IMR-90 (cell line): ENCODE data around the gene ACTR5. TPM values are rescaled to one million over a fixed set of nuclear protein-coding genes. Genes with fewer than 3 reads are reported as not detected.

Experiments
- ATAC-seq: fragments of 200-7000 bp; cut with Tn5 transposase; 2 replicates; pipeline ENCODE4 v1.9.1; 2020; ENCODE audit warnings: low read depth, mild to moderate bottlenecking, moderate library complexity
- BruUV-seq: library from RNA; stranded (reverse); fragments of 400-500 nt; replicated peaks from 2 replicates; lab custom pipeline; 2021; lab: Mats Ljungman, UMichigan
- CTCF ChIA-PET: fragments of 300-600 bp; formaldehyde crosslinking; extraction: SDS; loops from one replicate; lab custom pipeline; 2021; ENCODE audit warnings: antibody characterized with exemption; lab: Yijun Ruan, JAX
- POLR2A ChIA-PET: fragments of 300-600 bp; sonication (Branson Sonifier 250); formaldehyde crosslinking; loops from one replicate; lab custom pipeline; 2022; ENCODE audit warnings: antibody characterized with exemption; ENCODE audit not compliant: unreplicated experiment; lab: Charles Lee
- DNase-seq: peaks from one replicate; pipeline ENCODE4 v3.0.0; 2013
- H2AFZ ChIP-seq: replicated peaks from 2 replicates; pipeline ENCODE3; 2013; ENCODE audit warnings: low read length, mild to moderate bottlenecking; ENCODE audit not compliant: poor library complexity
- H2AK5ac ChIP-seq: 2 replicates; pipeline ENCODE4 v1.6.1; 2013; ENCODE audit warnings: low read depth, low read length, inconsistent platforms
- H2AK9ac ChIP-seq: replicated peaks from 2 replicates; pipeline ENCODE3; 2013; ENCODE audit warnings: mild to moderate bottlenecking, low read depth, low read length, moderate library complexity; ENCODE audit not compliant: poor library complexity
- H2BK120ac ChIP-seq: 2 replicates; pipeline ENCODE4 v1.6.1; 2013; ENCODE audit warnings: low read depth, low read length, inconsistent platforms
- H2BK15ac ChIP-seq: 3 replicates; pipeline ENCODE4 v1.6.1; 2013; ENCODE audit warnings: low read depth, low read length, inconsistent platforms
- H2BK20ac ChIP-seq: 2 replicates; pipeline ENCODE4 v1.6.1; 2013; ENCODE audit warnings: low read depth, mild to moderate bottlenecking, inconsistent platforms, low read length, moderate library complexity
- H2BK5ac ChIP-seq: 2 replicates; pipeline ENCODE4 v1.6.1; 2013; ENCODE audit warnings: mild to moderate bottlenecking, low read depth, low read length, inconsistent platforms; ENCODE audit not compliant: poor library complexity, severe bottlenecking
- H3K14ac ChIP-seq: replicated peaks from 2 replicates; pipeline ENCODE4 v1.6.1; 2013; ENCODE audit warnings: low read depth, low read length, inconsistent platforms
- H3K18ac ChIP-seq: 2 replicates; pipeline ENCODE4 v1.6.1; 2013; ENCODE audit warnings: low read depth, low read length, control low read depth
- H3K23ac ChIP-seq: 2 replicates; pipeline ENCODE4 v1.6.1; 2013; ENCODE audit warnings: low read depth, low read length, inconsistent platforms
- H3K27ac ChIP-seq: 2 replicates; pipeline ENCODE4 v1.5.1; 2013; ENCODE audit warnings: mild to moderate bottlenecking, control low read depth, low read length; ENCODE audit not compliant: insufficient read depth
- H3K27me3 ChIP-seq: 2 replicates; pipeline ENCODE4 v1.6.1; 2013; ENCODE audit warnings: low read length; ENCODE audit not compliant: control insufficient read depth, insufficient read depth
- H3K36me3 ChIP-seq: 2 replicates; pipeline ENCODE4 v1.6.1; 2013; ENCODE audit warnings: low read length, mixed read lengths; ENCODE audit not compliant: control insufficient read depth, insufficient read depth
- H3K4ac ChIP-seq: 2 replicates; pipeline ENCODE4 v1.6.1; 2013; ENCODE audit warnings: low read depth, low read length, inconsistent platforms
- H3K4me1 ChIP-seq: 2 replicates; pipeline ENCODE4 v1.6.1; 2013; ENCODE audit warnings: low read length, mixed read lengths; ENCODE audit not compliant: control insufficient read depth, insufficient read depth
- H3K4me2 ChIP-seq: 2 replicates; pipeline ENCODE4 v1.6.1; 2013; ENCODE audit warnings: low read depth, mild to moderate bottlenecking, control low read depth, low read length, moderate library complexity
- H3K4me3 ChIP-seq: 2 replicates; pipeline ENCODE4 v1.5.1; 2013; ENCODE audit warnings: low read depth, mild to moderate bottlenecking, control low read depth, low read length, moderate library complexity; ENCODE audit not compliant: insufficient read depth
- H3K56ac ChIP-seq: 2 replicates; pipeline ENCODE4 v1.6.1; 2013; ENCODE audit warnings: low read length, inconsistent platforms; ENCODE audit not compliant: insufficient read depth; ENCODE audit errors: extremely low read depth
- H3K79me1 ChIP-seq, 2 experiments: 2 replicates each; pipeline ENCODE4 v1.6.1; 2013; ENCODE audit warnings: low read length in 2 of 2, inconsistent platforms in 1 of 2, low read depth in 1 of 2
- H3K9ac ChIP-seq: 2 replicates; pipeline ENCODE4 v1.6.1; 2013; ENCODE audit warnings: low read depth, low read length, control low read depth
- H3K9me1 ChIP-seq: 2 replicates; pipeline ENCODE4 v1.6.1; 2013; ENCODE audit warnings: low read length, inconsistent platforms; ENCODE audit not compliant: insufficient read depth
- H3K9me3 ChIP-seq: 2 replicates; pipeline ENCODE4 v1.6.1; 2013; ENCODE audit warnings: low read length; ENCODE audit not compliant: control insufficient read depth, insufficient read depth
- H4K20me1 ChIP-seq: 2 replicates; pipeline ENCODE4 v1.6.1; 2013; ENCODE audit warnings: low read length, inconsistent platforms; ENCODE audit not compliant: insufficient read depth
- H4K5ac ChIP-seq: 2 replicates; pipeline ENCODE4 v1.6.1; 2013; ENCODE audit warnings: mild to moderate bottlenecking, low read depth, low read length, control low read depth
- H4K8ac ChIP-seq, 2 experiments: 2 replicates each; pipeline ENCODE4 v1.6.1; 2013; ENCODE audit warnings: low read depth in 2 of 2, low read length in 2 of 2, control low read depth in 1 of 2, inconsistent platforms in 1 of 2
- H4K91ac ChIP-seq: 2 replicates; pipeline ENCODE4 v1.6.1; 2013; ENCODE audit warnings: low read depth, low read length, inconsistent platforms; ENCODE audit not compliant: insufficient read depth
- CEBPB ChIP-seq: IDR thresholded peaks from 2 replicates; pipeline ENCODE4 v1.6.1; 2012; ENCODE audit warnings: low read depth, low read length, improper control_type of control experiment
- CHD1 ChIP-seq: IDR thresholded peaks from 2 replicates; pipeline ENCODE4 v1.6.1; 2012; ENCODE audit warnings: low read depth, low read length, improper control_type of control experiment
- CTCF ChIP-seq: conservative IDR thresholded peaks from 2 replicates; pipeline ENCODE4 v1.5.1; 2012; ENCODE audit warnings: mild to moderate bottlenecking, low read depth, low read length, improper control_type of control experiment
- FOS ChIP-seq: fragments of 150-350 bp; IDR thresholded peaks from 2 replicates; pipeline ENCODE4 v1.6.1; 2016; ENCODE audit warnings: low read depth, low read length
- MAFK ChIP-seq: IDR thresholded peaks from 2 replicates; pipeline ENCODE4 v1.6.1; 2012; ENCODE audit warnings: low read depth, low read length, improper control_type of control experiment
- MAZ ChIP-seq: IDR thresholded peaks from 2 replicates; pipeline ENCODE4 v1.6.1; 2012; ENCODE audit warnings: low read depth, mild to moderate bottlenecking, low read length, improper control_type of control experiment, moderate library complexity, borderline replicate concordance
- MXI1 ChIP-seq: IDR thresholded peaks from 2 replicates; pipeline ENCODE4 v1.6.1; 2012; ENCODE audit warnings: low read depth, mild to moderate bottlenecking, low read length, moderate library complexity, borderline replicate concordance
- NFE2L2 ChIP-seq: fragments of 150-350 bp; IDR thresholded peaks from 2 replicates; pipeline ENCODE4 v1.6.1; 2016; ENCODE audit warnings: low read depth, mild to moderate bottlenecking, low read length
- POLR2A ChIP-seq: IDR thresholded peaks from 2 replicates; pipeline ENCODE4 v1.6.1; 2012; ENCODE audit warnings: mild to moderate bottlenecking, low read depth, low read length
- RAD21 ChIP-seq: IDR thresholded peaks from 2 replicates; pipeline ENCODE4 v1.6.1; 2012; ENCODE audit warnings: low read length, improper control_type of control experiment
- RCOR1 ChIP-seq: IDR thresholded peaks from 2 replicates; pipeline ENCODE4 v1.6.1; 2012; ENCODE audit warnings: mild to moderate bottlenecking, low read length, improper control_type of control experiment; ENCODE audit not compliant: insufficient replicate concordance
- RFX5 ChIP-seq: IDR thresholded peaks from 2 replicates; pipeline ENCODE4 v1.8.0; 2012; ENCODE audit warnings: low read depth, mild to moderate bottlenecking, low read length, moderate library complexity
- SMC3 ChIP-seq: fragments of 150-350 bp; IDR thresholded peaks from 2 replicates; pipeline ENCODE4 v1.6.1; 2016; ENCODE audit warnings: low read depth, mild to moderate bottlenecking, antibody characterized with exemption, low read length, moderate library complexity
- USF2 ChIP-seq: fragments of 150-350 bp; IDR thresholded peaks from 2 replicates; pipeline ENCODE4 v1.6.1; 2017; ENCODE audit warnings: mild to moderate bottlenecking, antibody characterized with exemption, low read length, low read depth
- WGBS, 2 experiments: methylation state at CpG; one replicate each; pipeline versions ENCODE4 v1.1.5 to v1.1.7; 2013; ENCODE audit warnings: missing lambda C conversion rate in 2 of 2; ENCODE audit not compliant: insufficient read length in 1 of 2; ENCODE audit errors: extremely low coverage in 2 of 2; 5-methylcytosine and 5-hydroxymethylcytosine counted together
- dilution Hi-C: fragments of 300-500 bp; cut with HindIII; formaldehyde crosslinking; loops from one replicate; pipeline ENCODE4 v1.14.3; 2018; ENCODE audit warnings: low sequenced_read_pairs; ENCODE audit not compliant: unreplicated experiment
- in situ Hi-C: fragments of 300-500 bp; cut with MboI; formaldehyde crosslinking; loops from 3 replicates; pipeline ENCODE4 v1.14.3; 2019; ENCODE audit warnings: low sequenced_read_pairs, inconsistent platforms, mixed read lengths
- intact Hi-C: fragments of 100-400 bp; cut with micrococcal nuclease; formaldehyde crosslinking; loops from 2 replicates; pipeline ENCODE4 v1.10.0; 2022
- polyA plus RNA-seq, 3 experiments: library from polyadenylated mRNA; depleted of rRNA; stranded (reverse); fragments of >200 nt; gene quantifications; 2 replicates each; pipeline ENCODE4 v1.2.3, GENCODE V29; 2012; ENCODE audit warnings: low replicate concordance in 1 of 3
- total RNA-seq: library from RNA; depleted of rRNA; stranded (reverse); fragments of >200 nt; gene quantifications from 2 replicates; pipeline ENCODE4 v1.2.3, GENCODE V29; 2012
- TF ChIP-seq, protein P1 (sequence below): fragments of 150-350 bp; IDR thresholded peaks from 2 replicates; pipeline ENCODE4 v1.6.1; 2016; ENCODE audit warnings: low read depth, mild to moderate bottlenecking, low read length, moderate library complexity, borderline replicate concordance

Gene ACTR5
- total and polyA plus RNA-seq, 2 of the 4 experiments (the other 2 are of a cell fraction), result 5.9 to 6.6 TPM

DNA sequence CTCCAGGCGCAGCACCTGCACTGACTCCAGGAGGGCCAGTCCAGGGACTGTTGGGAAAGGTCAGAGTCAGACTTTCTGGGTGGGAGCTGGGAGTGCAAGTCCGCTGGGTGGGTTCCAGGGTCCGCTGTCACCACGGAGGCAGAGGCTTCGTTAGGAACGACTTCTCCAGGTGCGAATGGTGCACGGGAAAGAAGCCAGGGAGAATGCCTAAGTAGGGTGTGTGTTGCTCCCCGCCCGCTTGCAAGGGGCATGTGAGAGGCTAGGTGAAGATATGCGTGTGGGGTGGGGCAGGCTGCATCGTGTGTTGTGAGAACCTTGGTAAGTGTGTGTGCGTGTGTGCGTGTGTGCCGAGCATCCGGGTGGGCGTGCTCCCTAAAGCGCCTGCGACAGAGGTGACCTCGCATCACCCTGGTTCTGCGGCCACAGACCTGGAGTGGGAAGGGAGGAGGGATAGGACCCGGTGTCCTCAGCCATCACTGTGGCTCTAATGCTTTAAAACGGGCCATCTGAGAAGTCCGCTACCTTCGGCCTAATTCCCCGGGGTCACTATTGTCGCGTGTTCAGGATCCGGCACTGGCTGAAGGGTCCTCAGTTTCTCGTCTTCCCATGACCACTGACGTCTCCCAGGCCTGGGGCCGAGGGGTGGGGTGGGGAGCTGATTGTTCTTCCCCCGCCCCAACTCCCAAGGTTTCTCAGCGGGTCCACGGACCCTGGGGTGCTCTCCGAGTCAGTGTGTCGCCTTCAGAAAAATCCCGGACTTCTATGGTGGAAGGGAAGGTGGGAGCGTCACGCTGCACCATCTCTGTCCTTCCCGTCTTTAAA lies 17.9 kb upstream of the ACTR5 start:
- Histone ChIP-seq H2AK9ac (no peak overlapping the region), H3K36me3 (no peaks in the 10 kb centered on the region), H2BK20ac (no peak overlapping the region), H3K9me3 (peaks cover 10% of the 10 kb centered on the region; the same call in 1 of the 2 replicates), H3K4me1 (no peaks in the 10 kb centered on the region), H2AK5ac (no peak overlapping the region), H3K56ac (no peak overlapping the region), H3K18ac (no peak overlapping the region), H3K14ac (no peak overlapping the region), H2BK120ac (no peak overlapping the region), H2BK5ac (no peak overlapping the region), H4K5ac (no peak overlapping the region), H3K79me1 (no peaks in the 10 kb centered on the region), H2AFZ (peak overlapping the region; percentile 82), H3K4me3 (no peak overlapping the region), H2BK15ac (no peak overlapping the region), H3K23ac (no peak overlapping the region), H4K20me1 (peaks cover 11% of the 10 kb centered on the region), H4K91ac (no peak overlapping the region), H3K27me3 (peaks cover 76% of the 10 kb centered on the region), H3K4me2 (no peak overlapping the region), H4K8ac (no peak overlapping the region), H3K9ac (no peak overlapping the region), H3K27ac (no peak overlapping the region), H3K4ac (no peak overlapping the region), H3K9me1 (no peaks in the 10 kb centered on the region; the same call in 1 of the 2 replicates)
- DNase-seq, result no peak
- dilution Hi-C loops, result no loop called here
- intact Hi-C loops, result no loop called here
- no TSS peak for BruUV-seq
- in situ Hi-C loops, result loop anchor here (10.0 to 25.0 kb wide), 3 partner anchors 86 to 268 kb away; partner anchors contain the start of gene RALGAPB
- no peak for TF ChIP-seq RFX5
- TF ChIP-seq USF2, result no peak
- TF ChIP-seq CHD1, result no peak
- TF ChIP-seq, protein P1, sequence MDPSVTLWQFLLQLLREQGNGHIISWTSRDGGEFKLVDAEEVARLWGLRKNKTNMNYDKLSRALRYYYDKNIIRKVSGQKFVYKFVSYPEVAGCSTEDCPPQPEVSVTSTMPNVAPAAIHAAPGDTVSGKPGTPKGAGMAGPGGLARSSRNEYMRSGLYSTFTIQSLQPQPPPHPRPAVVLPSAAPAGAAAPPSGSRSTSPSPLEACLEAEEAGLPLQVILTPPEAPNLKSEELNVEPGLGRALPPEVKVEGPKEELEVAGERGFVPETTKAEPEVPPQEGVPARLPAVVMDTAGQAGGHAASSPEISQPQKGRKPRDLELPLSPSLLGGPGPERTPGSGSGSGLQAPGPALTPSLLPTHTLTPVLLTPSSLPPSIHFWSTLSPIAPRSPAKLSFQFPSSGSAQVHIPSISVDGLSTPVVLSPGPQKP, result no peak
- TF ChIP-seq RCOR1, result no peak
- no peak for TF ChIP-seq CTCF
- TF ChIP-seq MXI1, result no peak
- no peak for TF ChIP-seq NFE2L2
- TF ChIP-seq CEBPB, result no peak
- TF ChIP-seq MAFK, result no peak
- no peak for TF ChIP-seq MAZ
- no peak for TF ChIP-seq POLR2A
- no peak for TF ChIP-seq SMC3
- no peak for TF ChIP-seq FOS
- no peak for TF ChIP-seq RAD21
- POLR2A ChIA-PET, result no interaction called here
- CTCF ChIA-PET, result no interaction called here
- 16% methylated on average over 10 of the region's 41 CpGs; no CpG with 5 or more reads in 1 of the 2 experiments for WGBS, 2 experiments
- no peak for ATAC-seq
